ENCODE measurements around the gene ARMC5.

- TF ChIP-seq CTCF (IDR thresholded peaks at IDR 0.05; ENCODE audit: low read length) (no peak), EZH2 (IDR thresholded peaks at IDR 0.05; ENCODE audit: borderline replicate concordance, low read length) (no peak)
Measured at GRCh38 chr16:31513126-31513525, 53.8 kb downstream of the ARMC5 start.

Measured in OCI-LY1 (cell line).